Fibroblast of lung (primary cell): ENCODE data around the gene EEF1G. TPM values are rescaled to one million over a fixed set of nuclear protein-coding genes. Genes with fewer than 3 reads are reported as not detected.
"Not testable (repeated sequence)": the region's sequence is repeated elsewhere in the genome, so short reads cannot be mapped to it uniquely, and the experiment has no call there.

Source experiments
- DNase-seq, 2 donors: peaks; one replicate each; pipeline versions ENCODE4 v3.0.0 to v3.0.0-alpha.2; 2010; ENCODE audit warnings: low read depth in 2 of 2
- H2AFZ ChIP-seq: 2 replicates; pipeline ENCODE4 v1.5.1; 2012; ENCODE audit warnings: low read length, control low read depth, inconsistent platforms
- H3K27ac ChIP-seq: 2 replicates; pipeline ENCODE4 v1.5.1; 2011; ENCODE audit warnings: low read length, control low read depth; ENCODE audit not compliant: insufficient read depth
- H3K27me3 ChIP-seq: 2 replicates; pipeline ENCODE4 v1.5.1; 2011; ENCODE audit warnings: mild to moderate bottlenecking, low read length; ENCODE audit not compliant: control insufficient read depth, insufficient read depth
- H3K36me3 ChIP-seq: 2 replicates; pipeline ENCODE4 v1.5.1; 2011; ENCODE audit warnings: low read length; ENCODE audit not compliant: control insufficient read depth, insufficient read depth
- H3K4me1 ChIP-seq: 2 replicates; pipeline ENCODE4 v1.5.1; 2011; ENCODE audit warnings: low read length; ENCODE audit not compliant: control insufficient read depth, insufficient read depth; ENCODE audit errors: extremely low read depth
- H3K4me2 ChIP-seq: 2 replicates; pipeline ENCODE4 v1.5.1; 2011; ENCODE audit warnings: low read length, control low read depth; ENCODE audit not compliant: insufficient read depth; ENCODE audit errors: extremely low read depth
- H3K4me3 ChIP-seq, 4 experiments: fragments of 200-600 bp in 1 of 4; sonication (generic) in 1 of 4; replicated peaks in 1 of 4; 2 replicates each; pipeline ENCODE4 v1.5.1; 2011 to 2016; ENCODE audit warnings: low read length in 4 of 4, low read depth in 3 of 4, mild to moderate bottlenecking in 3 of 4, control low read depth in 2 of 4, inconsistent platforms in 1 of 4, mixed read lengths in 1 of 4; ENCODE audit not compliant: insufficient read depth in 1 of 4; ENCODE audit errors: control extremely low read depth in 1 of 4
- H3K79me2 ChIP-seq: 2 replicates; pipeline ENCODE4 v1.5.1; 2012; ENCODE audit warnings: mild to moderate bottlenecking, low read length, inconsistent platforms; ENCODE audit not compliant: control insufficient read depth, insufficient read depth
- H3K9ac ChIP-seq: 2 replicates; pipeline ENCODE4 v1.5.1; 2011; ENCODE audit warnings: mild to moderate bottlenecking, low read length, control low read depth; ENCODE audit not compliant: insufficient read depth
- H3K9me3 ChIP-seq: 2 replicates; pipeline ENCODE4 v1.5.1; 2012; ENCODE audit warnings: low read depth, low read length; ENCODE audit not compliant: control insufficient read depth, insufficient read depth
- H4K20me1 ChIP-seq: 2 replicates; pipeline ENCODE4 v1.5.1; 2011; ENCODE audit warnings: low read length; ENCODE audit not compliant: control insufficient read depth, insufficient read depth; ENCODE audit errors: extremely low read depth
- CTCF ChIP-seq, 2 donors: IDR thresholded peaks in 1 of 2; conservative IDR thresholded peaks in 1 of 2; 1 replicate in 1 of 2; 2 replicates in 1 of 2; pipeline ENCODE4 v1.5.1; 2011 to 2012; ENCODE audit warnings: low read length in 2 of 2, control low read depth in 1 of 2, inconsistent platforms in 1 of 2, low read depth in 1 of 2, mild to moderate bottlenecking in 1 of 2
- EZH2 ChIP-seq: IDR thresholded peaks from 2 replicates; pipeline ENCODE4 v1.5.1; 2012; ENCODE audit warnings: low read length, control low read depth, mild to moderate bottlenecking; ENCODE audit errors: missing control alignments
- polyA plus RNA-seq, 2 donors: library from polyadenylated mRNA; depleted of rRNA in 1 of 2; stranded (reverse) in 1 of 2; unstranded in 1 of 2; fragments of >200 nt; gene quantifications; 2 replicates each; pipeline ENCODE4 v1.2.1, GENCODE V29; 2011 to 2012; ENCODE audit warnings: missing spikeins in 1 of 2
- total RNA-seq: library from RNA; depleted of rRNA; stranded (reverse); fragments of >200 nt; gene quantifications from 2 replicates; pipeline ENCODE4 v1.2.1, GENCODE V29; 2014

The EEF1G gene
- total and polyA plus RNA-seq, 2 donors (not counting 1 experiment from before 2014, with no cell fraction given): 1,308 to 1,405 TPM

GRCh38 chr11:62553839-62554361 is 19.8 kb downstream of the EEF1G start:
- H3K4me1 ChIP-seq: peaks cover 48% of the 10 kb centered on the region
- H2AFZ ChIP-seq: no peak overlapping the region
- no peaks in the 10 kb centered on the region for H3K27me3 ChIP-seq
- peak; percentile 79 to 93 for DNase-seq
- no peaks in the 10 kb centered on the region for H4K20me1 ChIP-seq
- H3K79me2 ChIP-seq: peaks cover 14% of the 10 kb centered on the region
- peak overlapping the region in 3 of 4 experiments; percentile 14 to 49 (median 20) for H3K4me3 ChIP-seq
- H3K27ac ChIP-seq: peak overlapping the region; percentile 99
- peak overlapping the region; percentile 100 for H3K4me2 ChIP-seq
- peak overlapping the region; percentile 17 for H3K9ac ChIP-seq
- no peaks in the 10 kb centered on the region for H3K9me3 ChIP-seq
- no peak for TF ChIP-seq CTCF (conservative IDR thresholded peaks at IDR 0.05 in 1 of 2, IDR thresholded peaks at IDR 0.05 in 1 of 2; ENCODE audit: low read depth in 1 of 2, low read length in 2 of 2)
- TF ChIP-seq EZH2: no peak
- H3K36me3 ChIP-seq: peaks cover 2% of the 10 kb centered on the region

GRCh38 chr11:62553080-62553838 is 20.4 kb downstream of the EEF1G start:
- peak overlapping the region; percentile 99 for H3K27ac ChIP-seq
- H3K4me1 ChIP-seq: peaks cover 48% of the 10 kb centered on the region
- H4K20me1 ChIP-seq: no peaks in the 10 kb centered on the region
- no peak for TF ChIP-seq EZH2
- no peak for TF ChIP-seq CTCF (conservative IDR thresholded peaks at IDR 0.05 in 1 of 2, IDR thresholded peaks at IDR 0.05 in 1 of 2; ENCODE audit: low read depth in 1 of 2, low read length in 2 of 2)
- no peaks in the 10 kb centered on the region for H3K36me3 ChIP-seq
- peak overlapping the region; percentile 76 for H3K9ac ChIP-seq
- H3K27me3 ChIP-seq: no peaks in the 10 kb centered on the region
- peak; percentile 96 to 98 for DNase-seq
- peaks cover 13% of the 10 kb centered on the region for H3K79me2 ChIP-seq
- no peaks in the 10 kb centered on the region for H3K9me3 ChIP-seq
- H3K4me2 ChIP-seq: peak overlapping the region; percentile 100
- H2AFZ ChIP-seq: peak overlapping the region; percentile 34
- H3K4me3 ChIP-seq: peak overlapping the region; percentile 47 to 60 (median 50)

- H3K9me3 ChIP-seq: no peaks in the 10 kb centered on the region
- H3K4me3 ChIP-seq: peak overlapping the region; percentile 47 to 60 (median 50)
- H3K27me3 ChIP-seq: no peaks in the 10 kb centered on the region
- H3K4me2 ChIP-seq: peak overlapping the region; percentile 100
- no peaks in the 10 kb centered on the region for H4K20me1 ChIP-seq
- H3K9ac ChIP-seq: peak overlapping the region; percentile 76
- peak overlapping the region; percentile 99 for H3K27ac ChIP-seq
- H2AFZ ChIP-seq: peak overlapping the region; percentile 34
- DNase-seq: peak in 1 of 2 donors; percentile 72
- peaks cover 18% of the 10 kb centered on the region for H3K79me2 ChIP-seq
- H3K36me3 ChIP-seq: no peaks in the 10 kb centered on the region
- H3K4me1 ChIP-seq: peaks cover 52% of the 10 kb centered on the region
- no peak for TF ChIP-seq CTCF (conservative IDR thresholded peaks at IDR 0.05 in 1 of 2, IDR thresholded peaks at IDR 0.05 in 1 of 2; ENCODE audit: low read depth in 1 of 2, low read length in 2 of 2)
- no peak for TF ChIP-seq EZH2
Observed at GRCh38 chr11:62552485-62553079, 21.1 kb downstream of the EEF1G start.

- Histone ChIP-seq H3K4me1 (peaks cover 36% of the 10 kb centered on the region), H3K79me2 (peaks cover 36% of the 10 kb centered on the region)
- not testable (repeated sequence) for H3K4me3 ChIP-seq, H3K4me2 ChIP-seq, H4K20me1 ChIP-seq, H3K27ac ChIP-seq, H3K9me3 ChIP-seq, H3K36me3 ChIP-seq, H3K27me3 ChIP-seq, DNase-seq, H3K9ac ChIP-seq, H2AFZ ChIP-seq
Observed at GRCh38 chr11:62550478-62550877, 23.2 kb downstream of the EEF1G start.
